ENCODE results near the gene FRMPD1.
"Not testable (repeated sequence)": the region's sequence is repeated elsewhere in the genome, so short reads cannot be mapped to it uniquely, and the experiment has no call there.

The FRMPD1 gene

DNA sequence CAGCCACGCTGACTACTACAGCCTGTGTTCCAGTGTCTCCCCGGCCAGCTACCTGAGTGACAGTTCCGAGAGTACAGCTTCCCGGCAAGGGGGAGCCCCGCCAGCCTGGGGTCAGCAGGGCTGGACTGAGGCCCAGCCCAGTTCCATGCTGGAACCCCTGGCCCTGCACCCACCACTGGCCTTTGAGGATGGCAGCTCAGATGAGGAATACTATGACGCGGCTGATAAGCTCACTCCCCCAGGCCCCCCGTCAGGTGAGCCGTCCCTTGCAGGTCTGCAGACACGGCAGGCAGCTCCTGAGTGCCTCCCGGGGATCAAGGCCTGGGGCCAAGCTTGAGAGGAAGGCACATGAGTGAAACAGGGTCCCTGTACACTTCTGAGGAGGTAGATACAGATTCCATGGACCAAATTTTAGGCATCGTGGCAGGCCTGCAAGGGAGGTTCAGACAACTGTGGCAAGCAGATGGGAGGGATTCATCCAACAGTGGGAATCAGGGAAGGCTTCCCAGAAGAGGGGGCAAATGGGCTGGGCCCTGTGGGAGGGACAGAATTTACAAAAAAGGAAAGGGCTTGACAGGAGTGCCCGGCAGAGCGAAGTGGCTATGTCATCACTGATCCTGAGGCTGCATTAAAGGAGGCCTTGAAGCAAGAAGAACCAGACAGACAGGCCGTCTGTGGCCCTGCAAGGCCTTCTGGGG, 90.0 kb downstream of the FRMPD1 start:
- DNase-seq (ENCODE audit: low spot score), result no peak

DNA sequence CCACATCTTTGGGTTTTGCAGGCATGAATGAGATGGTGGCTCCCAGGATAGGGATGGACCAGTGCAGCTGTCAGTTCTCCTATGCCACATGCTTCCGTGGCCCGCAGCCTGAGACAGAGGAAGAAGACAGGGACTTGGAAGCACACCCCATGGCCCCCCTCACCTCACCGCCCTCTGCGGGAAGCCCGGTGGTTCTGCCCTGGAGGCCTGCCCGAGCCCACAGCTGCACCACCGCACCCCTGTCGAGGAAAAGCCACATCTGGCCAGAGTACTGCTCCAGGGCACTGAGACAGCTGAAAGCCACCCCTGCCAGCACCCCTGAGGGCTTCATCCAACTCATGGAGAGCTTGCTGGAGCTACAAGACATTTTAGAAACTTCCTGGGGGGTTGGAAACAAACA, 95.2 kb downstream of the FRMPD1 start:
- no peak for DNase-seq (ENCODE audit: low spot score)

DNA sequence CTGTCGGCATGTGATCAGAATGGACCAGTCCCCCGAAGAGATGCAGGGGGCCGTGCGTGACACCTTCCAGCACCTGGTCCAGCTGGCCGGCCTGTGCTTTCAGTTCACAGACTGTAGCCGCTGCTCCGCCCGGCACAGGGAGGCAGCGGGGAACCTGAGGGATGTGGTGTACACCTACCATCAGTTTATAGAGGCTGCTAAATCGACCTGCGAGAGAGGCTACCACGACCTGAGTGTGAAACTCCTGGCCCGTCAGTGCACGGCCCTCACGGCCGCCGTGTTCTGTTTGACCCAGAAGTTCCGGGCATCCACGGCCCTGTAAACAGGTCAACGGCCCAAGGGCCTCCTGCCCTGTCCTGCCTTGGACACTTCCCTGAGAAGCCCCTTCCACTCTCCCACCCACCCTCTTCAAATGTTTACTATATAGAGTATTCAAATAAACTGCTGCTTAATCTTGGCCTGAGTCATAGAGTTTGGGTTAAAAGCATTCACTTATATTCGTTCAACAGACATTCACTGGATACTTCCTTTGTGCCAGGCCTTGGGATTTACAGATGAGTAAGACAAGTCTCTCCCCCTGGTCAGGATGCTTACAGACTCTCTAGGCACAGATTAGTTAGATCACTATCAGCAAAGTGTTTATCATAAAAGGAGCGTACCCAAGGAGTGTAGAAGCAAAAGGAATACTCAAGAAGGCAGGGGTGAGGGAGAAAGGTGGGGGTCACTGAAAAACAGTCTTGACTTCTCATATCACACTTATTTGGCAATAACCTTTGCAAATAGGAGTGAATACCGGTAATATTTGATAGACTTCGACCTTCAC, 95.9 kb downstream of the FRMPD1 start:
- no peak for DNase-seq (ENCODE audit: low spot score)

DNA sequence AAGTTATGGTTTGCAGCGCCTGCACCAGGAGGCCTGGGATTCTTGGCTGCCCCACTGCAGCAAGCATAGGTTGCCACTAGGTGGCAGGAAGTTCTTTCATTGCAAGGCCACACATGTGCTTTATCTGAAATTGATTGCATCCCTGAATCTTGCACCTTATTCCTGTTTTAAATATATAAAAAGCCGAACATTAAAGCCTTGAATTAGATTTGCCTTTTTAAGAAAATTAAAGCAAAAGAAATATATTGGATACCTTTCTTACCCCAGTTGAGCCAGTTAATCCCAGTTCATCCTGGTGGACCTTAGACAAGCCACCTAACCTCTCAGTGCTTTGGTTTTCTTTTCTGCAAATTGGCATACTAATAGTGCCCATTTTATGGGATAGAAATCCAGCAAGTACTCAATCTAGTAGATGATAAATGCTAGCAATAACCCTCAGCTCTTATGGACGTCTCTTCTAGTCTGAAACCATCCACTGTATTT, 96.6 kb downstream of the FRMPD1 start:
- DNase-seq (ENCODE audit: low spot score), result peak; percentile 85

DNA sequence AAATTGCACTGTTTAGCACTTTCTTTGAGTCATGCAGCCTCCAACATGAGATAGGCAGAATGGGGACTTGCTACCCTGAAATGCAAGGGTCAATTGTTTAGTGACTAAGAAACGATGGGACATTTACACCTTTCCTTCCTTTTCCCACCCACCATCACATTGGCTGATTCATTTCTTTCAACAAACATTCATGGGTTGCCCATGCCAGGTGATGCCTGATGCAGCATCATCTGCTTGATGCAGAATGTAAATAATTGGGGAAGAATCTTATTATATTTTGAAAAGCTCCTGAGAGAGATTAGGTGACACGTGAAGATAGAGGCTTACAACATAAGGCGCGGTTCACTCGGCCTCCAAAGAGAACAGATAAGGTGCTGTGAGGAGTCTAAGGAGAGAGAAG, 98.4 kb downstream of the FRMPD1 start:
- no peak for DNase-seq (ENCODE audit: low spot score)

DNA sequence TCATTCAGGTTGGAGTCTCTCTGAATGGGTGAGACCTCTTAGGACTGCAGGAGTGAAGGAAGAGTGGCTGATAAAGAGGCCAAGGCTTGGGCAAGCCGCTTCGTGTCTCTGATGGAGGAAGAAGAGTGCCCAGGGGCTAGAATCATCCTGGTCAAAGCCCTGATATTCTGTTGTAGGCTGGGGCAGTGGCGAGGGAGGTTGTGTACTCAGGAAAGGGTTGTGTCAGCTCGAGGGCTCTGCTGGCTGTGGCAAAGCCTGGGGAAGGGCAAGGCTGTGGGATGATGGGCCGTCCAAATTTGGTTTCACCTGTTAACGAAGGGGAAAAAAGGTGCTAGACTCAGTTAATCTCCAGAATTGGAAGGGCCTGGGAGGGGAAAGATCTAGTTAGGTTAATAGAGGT, 100.4 kb downstream of the FRMPD1 start:
- DNase-seq (ENCODE audit: low spot score), result no peak

DNA sequence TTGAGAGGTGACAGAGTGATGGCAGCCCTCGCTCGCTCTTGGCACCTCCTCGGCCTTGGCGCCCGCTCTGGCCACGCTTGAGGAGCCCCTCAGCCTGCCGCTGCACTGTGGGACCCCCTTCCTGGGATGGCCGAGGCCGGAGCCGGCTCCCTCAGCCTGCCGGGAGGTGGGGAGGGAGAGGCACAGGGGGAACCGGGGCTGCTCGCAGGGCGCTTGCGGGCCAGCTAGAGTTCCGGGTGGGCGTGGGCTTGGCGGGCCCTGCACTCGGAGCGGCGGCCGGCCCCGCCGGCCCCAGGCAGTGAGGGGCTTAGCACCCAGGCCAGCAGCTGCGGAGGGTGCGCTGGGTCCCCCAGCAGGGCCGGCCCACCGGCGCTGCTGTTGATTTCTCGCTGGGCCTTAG, 101.0 kb downstream of the FRMPD1 start:
- not testable (repeated sequence) for DNase-seq (ENCODE audit: low spot score)

DNA sequence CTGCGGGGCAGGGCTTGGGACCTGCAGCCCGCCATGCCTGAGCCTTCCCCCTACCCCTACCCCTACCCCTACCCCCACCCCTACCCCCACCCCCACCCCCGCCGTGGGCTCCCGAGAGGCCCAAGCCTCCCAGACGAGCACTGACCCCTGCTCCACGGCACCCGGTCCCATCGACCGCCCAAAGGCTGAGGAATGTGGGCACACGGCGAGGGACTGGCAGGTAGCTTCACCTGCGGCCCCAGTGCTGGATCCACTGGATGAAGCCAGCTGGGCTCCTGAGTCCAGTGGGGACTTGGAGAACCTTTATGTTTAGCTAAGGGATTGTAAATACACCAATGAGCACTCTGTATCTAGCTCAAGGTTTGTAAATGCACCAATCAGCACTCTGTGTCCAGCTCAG, 101.4 kb downstream of the FRMPD1 start:
- not testable (repeated sequence) for DNase-seq (ENCODE audit: low spot score)

DNA sequence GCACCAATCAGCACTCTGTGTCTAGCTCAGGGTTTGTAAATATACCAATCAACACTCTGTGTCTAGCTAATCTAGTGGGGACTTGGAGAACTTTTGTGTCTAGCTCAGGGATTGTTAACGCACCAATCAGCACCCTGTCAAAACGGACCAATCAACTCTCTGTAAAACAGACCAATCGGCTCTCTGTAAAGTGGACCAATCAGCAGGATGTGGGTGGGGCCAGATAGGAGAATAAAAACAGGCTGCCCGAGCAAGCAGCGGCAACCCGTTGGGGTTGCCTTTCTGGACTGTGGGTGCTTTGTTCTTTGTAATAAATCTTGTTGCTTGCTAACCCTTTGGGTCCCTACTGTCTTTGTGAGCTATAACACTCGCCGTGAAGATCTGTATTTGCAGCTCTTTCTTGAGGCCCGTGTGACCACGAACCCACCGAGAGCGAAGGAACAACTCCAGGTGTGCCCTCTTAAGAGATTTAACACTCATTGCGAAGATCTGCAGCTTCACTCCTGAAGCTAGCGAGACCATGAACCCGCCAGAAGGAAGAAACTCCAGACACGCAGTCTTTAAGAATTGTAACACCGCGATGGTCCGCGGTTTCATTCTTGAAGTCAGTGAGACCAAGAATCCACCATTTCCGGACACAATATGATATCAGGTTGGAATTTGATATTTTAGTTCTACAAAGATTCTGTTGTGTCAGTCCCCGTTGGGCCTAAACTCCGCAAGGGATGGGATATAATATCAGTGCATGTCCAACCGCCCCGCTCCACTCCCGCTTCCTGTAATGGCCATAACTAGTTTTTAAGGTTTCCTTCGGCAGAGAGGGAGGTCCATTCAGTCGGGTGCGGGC, 102.1 kb downstream of the FRMPD1 start:
- DNase-seq (ENCODE audit: low spot score), result no peak

DNA sequence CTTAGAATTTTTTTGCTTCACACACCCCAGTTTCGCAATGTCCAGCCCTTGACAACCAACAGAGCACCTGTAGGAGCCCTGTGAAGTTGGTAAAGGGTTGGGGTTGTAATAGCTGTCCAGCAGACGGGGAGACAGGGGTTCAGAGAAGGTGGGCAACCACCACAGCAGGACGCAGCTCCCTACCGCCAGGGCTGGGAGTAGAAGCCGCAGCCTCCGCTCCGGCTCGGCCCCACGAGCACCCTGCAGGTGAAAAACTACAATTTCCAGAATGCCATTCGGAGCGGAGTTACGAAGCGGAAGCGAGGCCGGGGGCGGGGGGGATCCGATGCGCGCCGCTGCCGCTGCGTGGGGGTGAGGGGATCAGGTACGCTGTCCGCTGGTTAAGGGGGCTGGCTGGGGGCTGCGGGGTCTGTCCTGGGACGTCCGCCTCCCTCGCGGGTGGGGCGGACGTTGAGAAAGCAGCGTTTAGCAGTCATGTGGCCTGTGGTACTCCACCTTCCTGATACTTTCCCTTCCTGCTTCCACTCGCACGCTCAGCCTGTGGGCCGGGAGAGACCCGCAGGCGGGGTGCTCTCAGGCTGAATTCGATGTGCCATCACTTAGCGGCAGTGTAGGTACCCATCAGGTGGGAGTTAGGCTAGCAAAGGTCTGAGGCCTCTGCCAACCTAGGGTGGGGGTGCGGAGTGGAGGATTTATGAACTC, 102.9 kb downstream of the FRMPD1 start, which contains the start of gene TRMT10B:
TSS of gene TRMT10B (plus strand) at position 317 of the 702 bp plus-strand sequence. CDS start 8,127 bp downstream, outside the sequence.
- DNase-seq (ENCODE audit: low spot score), result peak; percentile 91

DNA sequence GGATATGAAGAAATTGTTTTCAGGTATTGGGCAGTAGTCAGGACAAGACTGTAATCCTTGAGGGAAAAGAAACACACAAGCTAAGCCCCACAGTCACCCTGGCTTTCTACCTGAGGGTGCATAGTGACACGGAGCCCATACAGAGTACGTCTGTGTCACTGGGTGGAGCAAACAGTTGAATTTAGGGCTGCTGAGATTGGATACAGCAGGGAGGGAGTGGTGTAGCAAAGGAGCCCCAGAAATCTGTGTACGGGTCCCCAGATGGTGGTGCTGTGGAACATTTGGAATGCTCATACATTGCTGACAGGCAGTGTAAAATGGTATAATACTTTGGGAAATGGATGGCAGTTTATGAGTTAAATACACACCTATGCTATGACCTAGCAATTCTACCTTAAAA, 108.0 kb downstream of the FRMPD1 start:
- no peak for DNase-seq (ENCODE audit: low spot score)

DNA sequence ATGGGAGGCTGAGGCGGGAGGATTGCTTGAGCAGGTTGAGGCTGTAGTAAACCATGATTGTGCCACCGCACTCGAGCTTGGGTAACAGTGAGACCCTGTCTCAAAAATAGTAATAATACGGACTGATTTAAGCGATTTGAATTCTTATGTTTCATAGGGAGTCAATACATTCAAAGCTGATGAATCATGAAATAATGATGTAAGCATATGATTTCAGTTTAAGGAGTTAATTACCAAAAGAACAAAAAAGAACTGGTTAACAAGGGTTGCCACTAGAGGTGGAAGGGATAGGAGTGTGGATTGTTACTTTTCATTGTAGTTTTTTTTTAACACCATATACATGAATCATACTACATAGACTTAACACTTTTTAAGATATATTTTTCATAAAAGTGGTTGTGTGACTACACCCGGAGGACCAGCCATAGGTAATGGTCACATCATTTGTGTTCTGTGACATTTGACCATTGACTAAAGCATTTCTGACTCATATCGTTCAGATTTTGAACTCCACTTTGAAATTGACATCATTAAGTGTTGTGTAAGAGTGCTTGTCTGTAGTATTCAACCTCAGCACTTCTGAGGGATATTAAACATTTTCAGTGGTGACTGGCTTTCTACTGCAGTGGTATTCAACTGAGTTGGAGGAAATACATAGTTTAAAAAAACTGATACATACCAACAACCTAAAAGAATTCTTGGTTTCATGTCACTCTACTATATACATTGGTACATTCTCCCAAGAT, 109.8 kb downstream of the FRMPD1 start:
- DNase-seq (ENCODE audit: low spot score), result no peak

DNA sequence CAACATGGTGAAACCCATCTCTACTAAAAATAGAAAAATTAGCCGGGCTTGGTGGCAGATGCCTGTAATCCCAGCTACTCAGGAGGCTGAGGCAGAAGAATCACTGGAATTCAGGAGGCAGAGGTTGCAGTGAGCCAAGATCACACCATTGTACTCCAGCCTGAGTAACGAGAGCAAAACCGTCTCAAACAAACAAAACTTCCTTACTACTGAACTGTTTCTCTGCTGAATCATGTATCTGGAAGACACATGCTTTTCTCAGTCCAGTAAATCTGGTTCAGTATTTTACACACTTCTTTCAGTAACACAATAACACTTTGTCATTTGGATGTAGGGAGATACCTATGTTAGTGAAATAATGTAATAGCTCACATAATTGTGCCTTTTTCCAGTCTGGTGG, 110.8 kb downstream of the FRMPD1 start:
- DNase-seq (ENCODE audit: low spot score), result no peak

DNA sequence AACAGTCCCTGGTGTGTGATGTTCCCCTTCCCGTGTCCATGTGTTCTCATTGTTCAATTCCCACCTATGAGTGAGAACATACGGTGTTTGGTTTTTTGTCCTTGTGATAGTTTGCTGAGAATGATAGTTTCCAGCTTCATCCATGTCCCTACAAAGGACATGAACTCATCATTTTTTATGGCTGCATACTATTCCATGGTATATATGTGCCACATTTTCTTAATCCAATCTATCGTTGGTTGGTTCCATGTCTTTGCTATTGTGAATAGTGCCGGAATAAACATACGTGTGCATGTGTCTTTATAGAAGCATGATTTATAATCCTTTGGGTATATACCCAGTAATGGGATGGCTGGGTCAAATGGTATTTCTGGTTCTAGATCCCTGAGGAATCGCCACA, 114.5 kb downstream of the FRMPD1 start:
- not testable (repeated sequence) for DNase-seq (ENCODE audit: low spot score)

DNA sequence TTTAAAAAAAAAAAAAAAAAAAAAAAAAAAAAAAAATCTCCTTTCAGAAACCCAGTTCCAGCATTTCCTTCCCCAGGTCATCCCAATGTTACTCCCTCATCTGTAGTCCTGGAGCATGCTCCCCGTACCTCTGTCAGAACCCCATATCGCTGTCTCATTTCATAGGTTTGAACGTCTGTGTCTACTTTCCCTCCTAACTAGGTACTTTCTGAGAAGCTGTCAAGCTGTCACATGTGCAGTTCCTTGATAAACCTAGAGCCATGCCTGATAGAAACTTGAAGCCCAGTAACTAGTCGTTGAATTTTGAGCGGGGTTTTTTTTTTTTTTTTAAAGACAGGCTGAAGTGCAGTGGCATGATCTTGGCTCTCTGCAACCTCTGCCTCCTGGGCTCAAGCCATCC, 118.6 kb downstream of the FRMPD1 start:
- no peak for DNase-seq (ENCODE audit: low spot score)

DNA sequence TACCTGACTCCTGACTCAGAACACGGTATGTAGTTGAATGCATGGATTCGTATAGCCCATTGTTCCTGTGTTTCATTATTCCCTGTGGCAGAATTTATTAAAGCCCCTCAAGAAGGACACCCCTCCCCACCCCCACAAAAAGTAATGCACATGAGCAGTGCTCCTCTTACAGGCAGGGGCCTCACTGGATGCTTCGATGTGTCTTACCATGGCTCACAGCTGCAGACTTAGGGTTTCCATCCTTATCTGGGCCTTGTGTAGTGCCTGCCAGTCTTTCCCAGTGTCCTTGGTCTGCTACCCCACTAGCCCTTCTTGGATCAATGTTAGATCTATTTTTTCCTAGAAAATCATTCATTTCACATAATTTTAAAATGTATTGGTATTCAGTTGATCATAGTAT, 119.2 kb downstream of the FRMPD1 start:
- DNase-seq (ENCODE audit: low spot score), result no peak

DNA sequence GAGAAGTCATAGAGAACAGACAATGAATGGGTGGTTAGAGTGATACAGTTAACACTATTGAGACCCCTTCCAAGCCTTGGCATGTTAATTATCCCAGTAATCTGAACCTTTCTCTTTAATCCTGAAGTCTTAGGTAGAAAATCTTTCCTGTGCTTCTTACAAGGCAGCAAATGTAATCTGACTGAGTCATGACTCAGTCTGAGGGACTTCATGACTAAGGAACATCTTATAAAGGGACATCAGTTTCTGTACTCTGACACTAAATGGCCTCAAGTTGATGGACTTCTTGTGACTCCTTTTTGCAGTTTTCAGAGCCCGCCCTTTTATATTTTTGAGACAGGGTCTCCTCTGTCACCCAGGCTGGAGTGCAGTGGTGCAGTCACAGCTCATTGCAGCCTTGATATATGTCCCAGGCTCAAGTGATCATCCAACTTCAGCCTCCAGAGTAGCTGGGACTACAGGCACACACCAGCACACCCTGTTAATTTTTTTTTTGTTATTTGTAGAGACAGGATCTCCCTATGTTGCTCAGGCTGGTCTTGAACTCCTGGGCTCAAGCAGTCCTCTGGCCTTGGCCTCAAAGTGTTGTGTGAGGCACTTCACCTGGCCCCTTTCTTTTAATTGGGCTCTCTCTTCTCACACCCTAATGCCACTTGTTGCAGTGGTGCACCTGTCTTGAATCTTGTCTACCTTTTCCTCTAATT, 124.6 kb downstream of the FRMPD1 start:
- no peak for DNase-seq (ENCODE audit: low spot score)

DNA sequence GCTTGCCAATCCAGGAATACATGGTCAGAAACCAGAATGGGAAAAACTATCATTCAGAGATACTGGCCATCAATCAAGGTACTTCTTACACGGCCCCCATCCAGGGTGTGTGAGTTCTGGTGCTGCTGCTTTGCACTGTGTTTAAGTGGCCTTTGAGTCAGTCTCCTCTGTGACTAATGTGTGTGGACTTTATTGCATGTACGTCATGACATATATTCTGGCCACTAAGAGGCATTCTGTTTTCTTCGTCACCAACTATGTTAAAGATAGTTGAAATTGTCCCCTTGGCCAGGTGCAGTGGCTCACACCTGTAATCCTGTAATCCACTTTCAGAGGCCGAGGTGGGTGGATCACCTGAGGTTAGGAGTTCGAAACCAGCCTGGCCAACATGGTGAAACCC, 125.6 kb downstream of the FRMPD1 start:
- no peak for DNase-seq (ENCODE audit: low spot score)

DNA sequence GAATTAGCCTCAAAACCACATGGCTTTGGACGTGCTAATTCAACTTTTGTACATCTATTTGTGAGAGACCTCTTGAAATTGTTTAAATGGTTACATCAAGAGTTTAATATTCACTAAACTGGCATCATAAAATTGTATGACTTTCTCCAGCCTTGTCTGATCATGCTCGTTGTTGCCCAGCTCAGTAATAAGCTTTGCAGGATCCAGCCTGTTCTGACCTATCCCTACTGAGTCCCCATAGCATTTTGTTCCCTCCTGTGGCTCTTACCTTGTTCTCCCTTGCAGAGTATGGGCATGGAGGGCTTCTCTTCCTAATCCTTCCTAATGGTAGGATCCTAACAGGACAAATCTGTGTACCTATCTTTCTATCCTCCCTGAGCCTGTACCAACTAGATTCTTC, 127.8 kb downstream of the FRMPD1 start:
- no peak for DNase-seq (ENCODE audit: low spot score)

DNA sequence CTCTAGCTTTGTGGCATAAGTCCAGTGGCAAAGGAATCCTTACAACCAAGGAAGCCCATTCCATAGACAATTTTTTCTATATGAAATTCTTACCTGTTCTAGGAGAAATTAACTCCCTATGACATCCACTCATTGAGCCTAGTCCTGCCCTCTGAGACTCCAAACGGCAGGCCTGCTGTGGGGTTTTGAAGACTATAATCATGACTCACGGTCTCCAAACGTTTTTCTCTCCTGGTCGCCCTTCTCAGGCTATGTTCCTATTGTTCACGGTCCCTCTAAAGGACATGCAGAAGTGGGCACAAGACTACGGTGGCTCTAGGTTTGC, 133.5 kb downstream of the FRMPD1 start:
- DNase-seq (ENCODE audit: low spot score), result no peak

Data from D341Med (cell line).